Endothelial cell of umbilical vein (primary cell): ENCODE data around the gene SLC24A3. TPM values are rescaled to one million over a fixed set of nuclear protein-coding genes. Genes with fewer than 3 reads are reported as not detected.

Experiments
- BruUV-seq: library from RNA; stranded (reverse); fragments of 400-500 nt; replicated peaks from 2 replicates; lab custom pipeline; 2021; lab: Mats Ljungman, UMichigan
- CTCF ChIA-PET: fragments of 300-600, 350-600 bp; sonication (Branson Sonifier 250); formaldehyde crosslinking; loops from one replicate; lab custom pipeline; 2021; ENCODE audit warnings: antibody characterized with exemption, inconsistent platforms; lab: Charles Lee
- POLR2A ChIA-PET: fragments of 300-600, 350-600 bp; sonication (Branson Sonifier 250); formaldehyde crosslinking; loops from one replicate; lab custom pipeline; 2021; ENCODE audit warnings: antibody characterized with exemption, inconsistent platforms; lab: Charles Lee
- DNase-seq: peaks from one replicate; pipeline ENCODE4 v3.0.0-alpha.2; 2011; ENCODE audit warnings: low read depth, low spot score
- FAIRE-seq: peaks from 2 replicates; lab custom pipeline; 2011; peaks lifted over from hg19 to GRCh38; lab: Jason Lieb, UNC
- H2AFZ ChIP-seq: 2 replicates; pipeline ENCODE4 v1.6.0; 2012; ENCODE audit warnings: low read depth, low read length, control low read depth, inconsistent platforms
- H3K27ac ChIP-seq: 2 replicates; pipeline ENCODE4 v1.5.1; 2011; ENCODE audit warnings: low read depth, mild to moderate bottlenecking, control low read depth, low read length, moderate library complexity; ENCODE audit not compliant: insufficient read depth
- H3K27me3 ChIP-seq, 2 experiments: 2 replicates each; pipeline versions ENCODE4 v1.6.0 to v1.6.1; 2011; ENCODE audit warnings: low read length in 2 of 2, mixed read lengths in 1 of 2; ENCODE audit not compliant: control insufficient read depth in 2 of 2, insufficient read depth in 2 of 2
- H3K36me3 ChIP-seq, 2 experiments: 2 replicates in 1 of 2; 3 replicates in 1 of 2; pipeline ENCODE4 v1.5.1; 2011; ENCODE audit warnings: low read length in 2 of 2, mild to moderate bottlenecking in 1 of 2, moderate library complexity in 1 of 2; ENCODE audit not compliant: control insufficient read depth in 2 of 2, insufficient read depth in 2 of 2; ENCODE audit errors: extremely low read depth in 1 of 2
- H3K4me1 ChIP-seq: 3 replicates; pipeline ENCODE4 v1.5.1; 2011; ENCODE audit warnings: mild to moderate bottlenecking, low read length; ENCODE audit not compliant: control insufficient read depth, insufficient read depth; ENCODE audit errors: extremely low read depth
- H3K4me2 ChIP-seq: 2 replicates; pipeline ENCODE4 v1.6.1; 2011; ENCODE audit warnings: low read length, control low read depth, mixed read lengths; ENCODE audit not compliant: insufficient read depth
- H3K4me3 ChIP-seq, 3 experiments: fragments of 200-600 bp in 1 of 3; sonication (generic), shearing (Covaris generic) in 1 of 3; replicated peaks in 1 of 3; 2 replicates each; pipeline ENCODE4 v1.5.1; 2011 to 2016; ENCODE audit warnings: control low read depth in 3 of 3, low read length in 3 of 3, mild to moderate bottlenecking in 2 of 3, inconsistent platforms in 1 of 3, low read depth in 1 of 3, moderate library complexity in 1 of 3; ENCODE audit not compliant: insufficient read depth in 1 of 3
- H3K79me2 ChIP-seq: 2 replicates; pipeline ENCODE4 v1.6.0; 2012; ENCODE audit warnings: low read length, inconsistent platforms; ENCODE audit not compliant: control insufficient read depth, insufficient read depth
- H3K9ac ChIP-seq: replicated peaks from 2 replicates; pipeline ENCODE3; 2011; ENCODE audit warnings: low read length, control low read depth; ENCODE audit not compliant: insufficient read depth; ENCODE audit errors: extremely low read depth
- H3K9me1 ChIP-seq: replicated peaks from 3 replicates; pipeline ENCODE4 v1.6.0; 2011; ENCODE audit warnings: mild to moderate bottlenecking, low read length; ENCODE audit not compliant: control insufficient read depth, insufficient read depth; ENCODE audit errors: extremely low read depth
- H3K9me3 ChIP-seq: replicated peaks from 2 replicates; pipeline ENCODE4 v1.5.1; 2012; ENCODE audit warnings: low read length, inconsistent platforms; ENCODE audit not compliant: control insufficient read depth, insufficient read depth
- H4K20me1 ChIP-seq: replicated peaks from 2 replicates; pipeline ENCODE3; 2011; ENCODE audit warnings: mild to moderate bottlenecking, low read length; ENCODE audit not compliant: control insufficient read depth, insufficient read depth; ENCODE audit errors: extremely low read depth
- EZH2 ChIP-seq: IDR thresholded peaks from 2 replicates; pipeline ENCODE4 v1.6.1; 2012; ENCODE audit warnings: borderline replicate concordance, low read depth, mild to moderate bottlenecking, moderate library complexity, low read length, inconsistent platforms; ENCODE audit not compliant: severe bottlenecking
- FOS ChIP-seq: IDR thresholded peaks from 2 replicates; pipeline ENCODE4 v1.6.1; 2011; ENCODE audit warnings: mild to moderate bottlenecking, low read length, moderate library complexity, borderline replicate concordance; ENCODE audit not compliant: insufficient read depth
- GATA2 ChIP-seq: IDR thresholded peaks from 2 replicates; pipeline ENCODE4 v1.7.0; 2011; ENCODE audit warnings: low read depth, mild to moderate bottlenecking, moderate library complexity, mixed read lengths, low read length; ENCODE audit not compliant: insufficient read length, insufficient read depth
- JUN ChIP-seq: IDR thresholded peaks from 2 replicates; pipeline ENCODE4 v1.6.1; 2011; ENCODE audit warnings: borderline replicate concordance, low read depth; ENCODE audit not compliant: insufficient read length, insufficient read depth
- MYC ChIP-seq: IDR thresholded peaks from one replicate; pipeline ENCODE4 v1.6.1; 2011; ENCODE audit warnings: mild to moderate bottlenecking, low read depth, low read length
- POLR2A ChIP-seq: IDR thresholded peaks from 2 replicates; pipeline ENCODE4 v1.6.1; 2012; ENCODE audit warnings: low read depth, mild to moderate bottlenecking, control low read depth, low read length
- POLR2AphosphoS5 ChIP-seq: IDR thresholded peaks from 2 replicates; pipeline ENCODE4 v1.6.1; 2012; ENCODE audit warnings: low read depth, mild to moderate bottlenecking, control low read depth, low read length, moderate library complexity; ENCODE audit not compliant: insufficient read depth
- dilution Hi-C: fragments of 300-500 bp; cut with MboI; formaldehyde crosslinking; loops from one replicate; pipeline ENCODE4 v1.15.0; 2019; ENCODE audit warnings: low sequenced_read_pairs; ENCODE audit not compliant: extremely low pct_ligation_motif_present
- intact Hi-C: fragments of 100-400 bp; cut with micrococcal nuclease; formaldehyde crosslinking; loops from one replicate; pipeline ENCODE4 v1.10.0; 2022
- polyA plus RNA-seq, 4 experiments: library from polyadenylated mRNA; depleted of rRNA in 3 of 4; stranded (reverse) in 3 of 4; unstranded in 1 of 4; fragments of >200 nt; gene quantifications; 2 replicates each; pipeline versions ENCODE4 v1.2.1 to v1.2.3, GENCODE V29; 2011 to 2012; ENCODE audit warnings: missing spikeins in 1 of 4
- total RNA-seq: library from RNA; stranded (reverse); gene quantifications from 2 replicates; pipeline ENCODE4 v1.2.3, GENCODE V29; 2021
- TF ChIP-seq, protein P1 (sequence below): IDR thresholded peaks from 2 replicates; pipeline ENCODE4 v1.6.1; 2011; ENCODE audit not compliant: insufficient read depth, insufficient read length
- TF ChIP-seq, protein P2 (sequence below), 2 donors: IDR thresholded peaks; 1 replicate in 1 of 2; 2 replicates in 1 of 2; pipeline ENCODE4 v1.5.1; 2011; ENCODE audit warnings: low read length in 2 of 2, mild to moderate bottlenecking in 2 of 2, moderate library complexity in 2 of 2, control low read depth in 1 of 2, inconsistent platforms in 1 of 2, low read depth in 1 of 2; ENCODE audit not compliant: insufficient read depth in 1 of 2; ENCODE audit errors: extremely low read depth in 1 of 2

The SLC24A3 gene
- total and polyA plus RNA-seq, 2 donors (not counting 3 experiments of a cell fraction or from before 2014, with no cell fraction given): not detected

DNA sequence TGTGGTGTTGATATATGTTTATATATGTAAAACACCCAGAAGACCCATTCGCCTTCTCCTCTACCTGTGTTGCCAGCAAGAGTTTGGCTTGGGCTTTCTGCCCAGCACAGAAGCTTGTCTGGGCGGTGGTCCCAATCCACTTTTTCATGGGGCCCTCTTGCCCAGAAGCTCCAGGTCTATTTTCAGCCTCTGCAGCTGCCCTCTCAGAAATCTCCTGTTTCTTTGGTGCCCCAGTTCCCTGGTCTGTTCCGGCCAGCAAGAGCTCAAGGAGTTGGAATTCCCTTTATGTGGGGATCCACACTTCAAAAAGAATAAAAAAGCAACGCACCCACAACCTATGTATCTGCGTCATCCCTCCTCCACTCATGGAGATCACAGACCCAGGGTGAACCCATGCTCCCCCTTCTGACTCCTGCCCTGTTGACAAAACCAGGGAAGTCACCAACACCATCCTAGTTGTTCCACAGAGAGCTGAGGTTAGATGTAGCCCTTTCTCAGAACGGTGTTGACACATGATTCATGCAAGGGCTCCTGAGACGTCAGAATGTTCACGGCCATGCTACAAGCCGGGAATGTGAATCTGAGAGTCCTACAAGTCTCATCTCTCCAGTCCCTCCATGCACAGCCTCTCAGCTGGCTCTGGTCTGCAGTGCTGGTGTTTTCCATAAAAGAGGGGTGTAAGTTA lies 388.8 kb downstream of the SLC24A3 start:
- dilution Hi-C loops: no loop called here
- no peak for DNase-seq
- POLR2A ChIA-PET: no interaction called here

DNA sequence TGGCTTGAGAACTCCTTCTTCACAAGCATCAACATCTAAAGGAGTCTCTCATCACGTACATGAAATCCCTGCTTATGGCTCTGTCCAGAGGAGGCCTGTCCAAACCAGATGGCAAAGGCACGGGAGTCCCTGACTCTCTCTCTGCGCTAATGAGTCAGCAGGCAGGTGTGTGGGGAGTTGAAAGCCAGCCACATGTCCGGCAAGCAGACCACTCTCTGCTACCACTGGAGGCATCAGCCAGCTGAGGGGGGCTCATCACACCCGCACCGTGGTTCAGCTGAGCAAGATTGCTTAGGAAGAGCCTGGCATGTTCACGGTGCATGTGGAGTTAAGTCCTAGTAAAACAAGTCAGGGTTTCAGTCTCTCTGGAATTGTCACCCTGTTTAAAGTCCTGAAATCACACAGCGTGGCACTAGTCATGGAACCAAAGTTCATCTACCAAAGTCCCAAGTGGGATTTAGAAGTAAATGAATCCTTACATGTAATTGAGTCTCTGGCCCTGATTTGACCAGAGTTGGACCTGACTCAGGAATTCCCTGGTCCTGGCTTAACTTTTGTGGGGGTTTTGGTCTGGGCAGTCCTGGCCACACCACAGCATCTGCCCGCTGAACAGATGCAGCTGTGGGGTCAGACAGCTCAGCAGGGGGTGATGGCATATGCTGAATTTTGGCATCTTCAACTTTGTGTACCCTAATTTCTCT lies 390.4 kb downstream of the SLC24A3 start:
- H4K20me1 ChIP-seq: no peaks in the 10 kb centered on the region
- FAIRE-seq: no peak
- CTCF ChIA-PET: no interaction called here

More for the DNA sequence above, 388.8 kb downstream of the SLC24A3 start:
- Histone ChIP-seq H3K36me3 (no peaks in the 10 kb centered on the region), H3K9me3 (no peaks in the 10 kb centered on the region), H3K79me2 (no peaks in the 10 kb centered on the region), H3K4me3 (no peak overlapping the region), H3K27me3 (no peaks in the 10 kb centered on the region), H2AFZ (no peak overlapping the region), H3K4me2 (no peak overlapping the region), H3K9ac (no peak overlapping the region), H3K9me1 (no peaks in the 10 kb centered on the region), H3K4me1 (no peaks in the 10 kb centered on the region), H4K20me1 (no peaks in the 10 kb centered on the region), H3K27ac (no peak overlapping the region)
- intact Hi-C loops: no loop called here
- TF ChIP-seq POLR2A (no peak), EZH2 (no peak), MYC (no peak), JUN (no peak), FOS (no peak), GATA2 (no peak)
- TF ChIP-seq, protein P1, sequence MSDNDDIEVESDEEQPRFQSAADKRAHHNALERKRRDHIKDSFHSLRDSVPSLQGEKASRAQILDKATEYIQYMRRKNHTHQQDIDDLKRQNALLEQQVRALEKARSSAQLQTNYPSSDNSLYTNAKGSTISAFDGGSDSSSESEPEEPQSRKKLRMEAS: no peak
- no peak for FAIRE-seq
- no TSS peak for BruUV-seq
- CTCF ChIA-PET: no interaction called here

More for the DNA sequence above, 390.4 kb downstream of the SLC24A3 start:
- dilution Hi-C loops (no loop called here), intact Hi-C loops (no loop called here)
- BruUV-seq: no TSS peak
- Histone ChIP-seq H3K4me2 (no peak overlapping the region), H3K4me3 (no peak overlapping the region), H3K9me1 (no peaks in the 10 kb centered on the region), H3K79me2 (no peaks in the 10 kb centered on the region), H2AFZ (no peak overlapping the region), H3K27me3 (no peaks in the 10 kb centered on the region), H3K9ac (no peak overlapping the region), H3K4me1 (no peaks in the 10 kb centered on the region), H3K9me3 (no peaks in the 10 kb centered on the region), H3K27ac (no peak overlapping the region), H3K36me3 (no peaks in the 10 kb centered on the region)
- no peak for DNase-seq
- TF ChIP-seq POLR2A: no peak
- no peak for TF ChIP-seq EZH2
- TF ChIP-seq POLR2AphosphoS5: no peak
- TF ChIP-seq FOS: no peak
- TF ChIP-seq, protein P1: no peak
- no peak for TF ChIP-seq JUN
- no peak for TF ChIP-seq MYC
- TF ChIP-seq GATA2: no peak
- TF ChIP-seq, protein P2, sequence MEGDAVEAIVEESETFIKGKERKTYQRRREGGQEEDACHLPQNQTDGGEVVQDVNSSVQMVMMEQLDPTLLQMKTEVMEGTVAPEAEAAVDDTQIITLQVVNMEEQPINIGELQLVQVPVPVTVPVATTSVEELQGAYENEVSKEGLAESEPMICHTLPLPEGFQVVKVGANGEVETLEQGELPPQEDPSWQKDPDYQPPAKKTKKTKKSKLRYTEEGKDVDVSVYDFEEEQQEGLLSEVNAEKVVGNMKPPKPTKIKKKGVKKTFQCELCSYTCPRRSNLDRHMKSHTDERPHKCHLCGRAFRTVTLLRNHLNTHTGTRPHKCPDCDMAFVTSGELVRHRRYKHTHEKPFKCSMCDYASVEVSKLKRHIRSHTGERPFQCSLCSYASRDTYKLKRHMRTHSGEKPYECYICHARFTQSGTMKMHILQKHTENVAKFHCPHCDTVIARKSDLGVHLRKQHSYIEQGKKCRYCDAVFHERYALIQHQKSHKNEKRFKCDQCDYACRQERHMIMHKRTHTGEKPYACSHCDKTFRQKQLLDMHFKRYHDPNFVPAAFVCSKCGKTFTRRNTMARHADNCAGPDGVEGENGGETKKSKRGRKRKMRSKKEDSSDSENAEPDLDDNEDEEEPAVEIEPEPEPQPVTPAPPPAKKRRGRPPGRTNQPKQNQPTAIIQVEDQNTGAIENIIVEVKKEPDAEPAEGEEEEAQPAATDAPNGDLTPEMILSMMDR (IDR thresholded peaks at IDR 0.05; ENCODE audit: extremely low read depth in 1 of 2, insufficient read depth in 1 of 2, low read depth in 1 of 2, low read length in 2 of 2): no peak
- POLR2A ChIA-PET: no interaction called here
